HG03108 (cell line): ENCODE results near the gene EDARADD.
"Not testable (repeated sequence)": the region's sequence is repeated elsewhere in the genome, so short reads cannot be mapped to it uniquely, and the experiment has no call there.

ENCODE experiments used
- ATAC-seq: cut with Tn5 transposase; IDR thresholded peaks from one replicate; pipeline ENCODE4 v1.9.1; 2021; ENCODE audit warnings: moderate library complexity; ENCODE audit not compliant: unreplicated experiment

EDARADD gene

GRCh38 chr1:236484310-236484971, 90.4 kb downstream of the EDARADD start:
- ATAC-seq: no peak

GRCh38 chr1:236486356-236487002, 92.4 kb downstream of the EDARADD start:
- no peak for ATAC-seq

- ATAC-seq: not testable (repeated sequence)
Observed at GRCh38 chr1:236489161-236489560, 95.1 kb downstream of the EDARADD start.

GRCh38 chr1:236489710-236490377, 95.8 kb downstream of the EDARADD start:
- ATAC-seq: no peak

- ATAC-seq: no peak
Observed at GRCh38 chr1:236491469-236492136, 97.5 kb downstream of the EDARADD start.

GRCh38 chr1:236492378-236492777, 98.3 kb downstream of the EDARADD start:
- ATAC-seq: no peak

GRCh38 chr1:236494082-236494481, 100.0 kb downstream of the EDARADD start:
- ATAC-seq: no peak

GRCh38 chr1:236494586-236495466, 100.7 kb downstream of the EDARADD start:
- no peak for ATAC-seq

GRCh38 chr1:236495467-236496112, 101.5 kb downstream of the EDARADD start:
- ATAC-seq: no peak

- ATAC-seq: no peak
Observed at GRCh38 chr1:236497908-236498307, 103.8 kb downstream of the EDARADD start.

GRCh38 chr1:236501093-236501492, 107.0 kb downstream of the EDARADD start:
- ATAC-seq: no peak

GRCh38 chr1:236502579-236502971, 108.5 kb downstream of the EDARADD start:
- no peak for ATAC-seq

- ATAC-seq: no peak
Observed at GRCh38 chr1:236502972-236503639, 109.0 kb downstream of the EDARADD start.

GRCh38 chr1:236504338-236504737, 110.3 kb downstream of the EDARADD start:
- ATAC-seq: not testable (repeated sequence)

GRCh38 chr1:236507022-236507700, 113.1 kb downstream of the EDARADD start:
- ATAC-seq: no peak

- no peak for ATAC-seq
Observed at GRCh38 chr1:236508593-236509027, 114.5 kb downstream of the EDARADD start.

GRCh38 chr1:236509203-236509602, 115.1 kb downstream of the EDARADD start:
- ATAC-seq: no peak

- no peak for ATAC-seq
Observed at GRCh38 chr1:236509647-236510401, 115.7 kb downstream of the EDARADD start.
